ENCODE data around the gene MRGPRD. TPM values are rescaled to one million over a fixed set of nuclear protein-coding genes. Genes with fewer than 3 reads are reported as not detected.

Gene MRGPRD
- total RNA-seq, 5 donors from 2014 or later (not counting 1 experiment from before 2014, with no cell fraction given): not detected

DNA sequence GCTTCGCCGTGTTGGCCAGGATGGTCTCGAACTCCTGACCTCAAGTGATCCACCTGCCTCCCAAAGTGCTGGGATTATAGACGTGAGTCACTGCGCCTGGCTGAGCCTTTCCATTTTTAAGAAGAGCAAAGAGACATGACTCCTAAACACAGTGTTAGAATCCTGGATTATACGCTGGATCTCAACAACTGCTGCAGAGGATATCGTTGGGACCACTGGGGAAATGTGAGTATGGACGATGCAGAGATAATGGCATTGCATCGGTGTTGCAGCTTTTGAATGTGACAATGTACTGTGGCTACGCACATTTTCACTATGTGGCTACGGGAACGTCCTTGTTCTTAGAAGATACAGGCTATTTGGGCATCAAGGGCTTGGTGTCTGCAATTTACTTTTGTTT lies 26.0 kb upstream of the MRGPRD start:
- H3K27ac Mint-ChIP-seq: no peak overlapping the region
- no peaks in the 10 kb centered on the region for H3K9me3 ChIP-seq
- H3K4me1 Mint-ChIP-seq: peaks cover 5 to 7% (median 5%) of the 10 kb centered on the region in 3 donors
- DNase-seq (peak in 1 of 35 experiments; percentile 10), ATAC-seq (replicated peaks in 1 of 4) (no peak)
- ChIA-PET POLR2A (no interaction called here), CTCF (no interaction called here)
- H3K27ac ChIP-seq (ENCODE audit: low read length): no peak overlapping the region
- no peaks in the 10 kb centered on the region for H3K9me3 Mint-ChIP-seq
- no peaks in the 10 kb centered on the region for H3K36me3 Mint-ChIP-seq
- H3K4me1 ChIP-seq (ENCODE audit: control insufficient read depth in 1 of 2, extremely low read depth in 1 of 2, insufficient read depth in 2 of 2, low read length in 2 of 2): peaks cover 0 to 11% of the 10 kb centered on the region in 2 experiments
- H3K27me3 Mint-ChIP-seq: peaks cover 19 to 31% of the 10 kb centered on the region in 2 donors
- WGBS (ENCODE audit: insufficient coverage): 89% methylated on average over 7 of the region's 12 CpGs
- H3K4me3 ChIP-seq (ENCODE audit: control insufficient read depth in 1 of 2, extremely low read depth in 1 of 2, low read length in 1 of 2): no peak overlapping the region
- H3K27me3 ChIP-seq (replicated peaks in 1 of 2; ENCODE audit: control insufficient read depth in 2 of 2, extremely low read depth in 1 of 2, insufficient read depth in 2 of 2, low read length in 1 of 2): peaks cover 0 to 75% of the 10 kb centered on the region in 2 experiments
- no peaks in the 10 kb centered on the region for H3K36me3 ChIP-seq (ENCODE audit: control insufficient read depth in 2 of 2, extremely low read depth in 1 of 2, insufficient read depth in 1 of 2, low read length in 1 of 2)
- H3K4me3 Mint-ChIP-seq: no peak overlapping the region

DNA sequence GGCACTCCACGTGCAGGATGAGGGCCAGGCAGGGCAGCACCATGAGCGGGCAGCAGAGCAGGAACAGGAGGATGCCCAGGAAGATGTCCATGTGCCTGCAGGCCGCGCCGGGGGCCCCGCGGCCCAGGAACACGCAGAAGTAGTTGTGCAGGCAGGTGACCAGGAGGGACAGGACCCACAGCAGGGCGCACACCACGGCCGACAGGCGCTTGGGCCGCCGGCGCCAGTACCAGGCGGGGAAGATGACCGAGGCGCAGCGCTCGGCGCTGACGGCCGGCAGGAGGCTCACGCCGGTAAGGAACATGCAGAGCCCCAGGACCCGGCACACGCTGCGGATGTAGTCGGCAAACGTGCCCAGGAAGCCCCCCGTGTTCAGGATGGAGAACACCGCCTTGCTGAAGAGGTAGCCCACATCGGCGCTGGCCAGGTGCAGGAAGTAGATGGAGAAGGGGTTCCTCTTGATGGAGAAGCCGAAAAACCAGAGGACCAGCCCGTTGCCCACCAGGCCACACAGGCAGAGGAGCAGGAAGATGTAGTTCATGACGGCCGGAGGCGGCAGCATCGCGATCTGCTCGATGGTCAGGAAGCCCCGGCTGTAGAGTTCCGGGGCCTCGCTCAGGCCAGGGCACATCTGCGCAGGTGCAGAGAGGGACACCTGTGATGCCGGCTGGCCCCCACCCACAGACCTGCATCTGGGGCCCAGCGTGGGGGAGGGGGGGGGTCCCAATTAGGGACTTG lies 25.0 kb upstream of the MRGPRD start:
- no peak overlapping the region for H3K27ac Mint-ChIP-seq

DNA sequence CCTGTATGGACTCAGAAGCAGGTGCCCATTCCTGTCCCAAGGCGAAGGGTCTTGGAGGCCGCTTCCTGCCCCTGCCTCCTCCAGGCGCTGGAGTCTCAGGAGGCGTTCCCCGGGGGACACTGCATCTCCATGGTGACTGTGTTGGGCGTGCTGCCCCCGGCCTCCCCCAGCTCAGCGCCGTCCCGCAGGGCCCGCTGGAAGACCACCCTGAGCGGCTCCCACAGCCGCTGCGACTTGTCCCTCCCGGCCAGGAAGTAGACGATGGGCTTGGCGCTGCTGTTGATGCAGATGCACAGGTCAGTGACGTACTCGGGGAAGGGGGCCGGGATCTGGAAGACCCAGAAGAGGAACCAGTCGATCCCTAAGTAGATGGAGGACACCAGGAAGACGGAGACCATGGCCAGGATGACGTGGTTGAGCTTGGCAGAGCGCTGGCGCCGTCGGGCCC lies 24.4 kb upstream of the MRGPRD start:
- DNase-seq: no peak
- Histone ChIP-seq H3K27me3 (replicated peaks in 1 of 2; ENCODE audit: control insufficient read depth in 2 of 2, extremely low read depth in 1 of 2, insufficient read depth in 2 of 2, low read length in 1 of 2) (peaks cover 0 to 65% of the 10 kb centered on the region in 2 experiments), H3K27ac (ENCODE audit: low read length) (no peak overlapping the region), H3K36me3 (ENCODE audit: control insufficient read depth in 2 of 2, extremely low read depth in 1 of 2, insufficient read depth in 1 of 2, low read length in 1 of 2) (no peaks in the 10 kb centered on the region), H3K4me3 (ENCODE audit: control insufficient read depth in 1 of 2, extremely low read depth in 1 of 2, low read length in 1 of 2) (no peak overlapping the region), H3K4me1 (ENCODE audit: control insufficient read depth in 1 of 2, extremely low read depth in 1 of 2, insufficient read depth in 2 of 2, low read length in 2 of 2) (no peaks in the 10 kb centered on the region), H3K9me3 (no peaks in the 10 kb centered on the region)
- ChIA-PET POLR2A (no interaction called here), CTCF (no interaction called here)
- Mint-ChIP-seq H3K4me1 (no peaks in the 10 kb centered on the region), H3K36me3 (no peaks in the 10 kb centered on the region), H3K27me3 (peaks cover 14 to 21% of the 10 kb centered on the region in 2 donors), H3K9me3 (no peaks in the 10 kb centered on the region), H3K4me3 (no peak overlapping the region), H3K27ac (no peak overlapping the region)
- no peak for ATAC-seq (replicated peaks in 1 of 4)
- WGBS (ENCODE audit: insufficient coverage): 85% methylated on average over 27 of the region's 27 CpGs

More for the DNA sequence above, 25.0 kb upstream of the MRGPRD start:
- H3K27ac ChIP-seq (ENCODE audit: low read length): no peak overlapping the region
- Mint-ChIP-seq H3K4me3 (no peak overlapping the region), H3K4me1 (peaks cover 0 to 2% (median 0%) of the 10 kb centered on the region in 3 donors), H3K9me3 (no peaks in the 10 kb centered on the region), H3K27me3 (peaks cover 14 to 24% of the 10 kb centered on the region in 2 donors), H3K36me3 (no peaks in the 10 kb centered on the region)
- peaks cover 0 to 4% of the 10 kb centered on the region in 2 experiments for H3K4me1 ChIP-seq (ENCODE audit: control insufficient read depth in 1 of 2, extremely low read depth in 1 of 2, insufficient read depth in 2 of 2, low read length in 2 of 2)
- DNase-seq (peak in 1 of 35 experiments; percentile 21), ATAC-seq (replicated peaks in 1 of 4) (no peak)
- WGBS (ENCODE audit: insufficient coverage): 76% methylated on average over 43 of the region's 48 CpGs
- no peaks in the 10 kb centered on the region for H3K9me3 ChIP-seq
- POLR2A ChIA-PET: no interaction called here
- H3K36me3 ChIP-seq (ENCODE audit: control insufficient read depth in 2 of 2, extremely low read depth in 1 of 2, insufficient read depth in 1 of 2, low read length in 1 of 2): no peaks in the 10 kb centered on the region
- peaks cover 0 to 71% of the 10 kb centered on the region in 2 experiments for H3K27me3 ChIP-seq (replicated peaks in 1 of 2; ENCODE audit: control insufficient read depth in 2 of 2, extremely low read depth in 1 of 2, insufficient read depth in 2 of 2, low read length in 1 of 2)
- CTCF ChIA-PET: no interaction called here
- H3K4me3 ChIP-seq (ENCODE audit: control insufficient read depth in 1 of 2, extremely low read depth in 1 of 2, low read length in 1 of 2): no peak overlapping the region

DNA sequence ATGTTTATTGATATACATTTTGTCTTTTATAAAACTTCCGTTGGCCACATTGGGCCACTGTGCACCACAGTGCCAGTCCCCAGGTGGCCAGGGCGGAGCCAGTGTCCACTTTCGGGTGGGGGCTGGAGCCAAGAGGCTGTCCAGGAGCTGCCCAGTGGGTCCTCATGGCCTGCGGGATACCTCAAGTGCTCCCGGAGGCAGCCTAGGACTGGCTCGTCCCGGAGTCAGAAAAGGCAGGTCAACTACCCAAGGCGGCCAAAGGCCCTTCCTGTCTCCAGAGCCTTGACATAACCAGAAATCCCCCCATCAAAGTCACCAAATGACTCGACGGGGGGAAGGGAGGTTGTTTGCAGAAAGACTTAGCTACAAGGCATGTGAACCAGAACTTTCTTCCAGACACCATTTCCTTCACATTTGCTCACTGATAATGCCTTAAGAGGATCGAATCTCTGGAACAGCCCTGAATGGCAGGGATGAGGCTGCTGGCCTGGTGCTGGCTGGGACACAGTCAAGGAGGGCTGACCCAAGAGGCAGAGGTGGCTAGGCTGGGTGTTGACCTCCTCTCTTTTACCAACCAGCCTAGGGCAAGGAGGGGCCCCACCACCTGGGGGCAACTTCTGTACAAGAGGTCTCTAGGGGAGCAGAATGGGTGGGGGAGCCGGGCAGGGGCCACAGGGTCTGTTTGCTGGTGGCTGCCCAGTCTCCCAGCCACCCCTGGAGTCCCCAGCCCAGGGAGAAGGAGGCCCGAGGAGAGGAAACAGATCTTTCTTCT lies 23.8 kb upstream of the MRGPRD start:
- CTCF ChIA-PET: no interaction called here
- no peaks in the 10 kb centered on the region for H3K4me1 Mint-ChIP-seq
- Histone ChIP-seq H3K4me3 (ENCODE audit: control insufficient read depth in 1 of 2, extremely low read depth in 1 of 2, low read length in 1 of 2) (no peak overlapping the region), H3K9me3 (no peaks in the 10 kb centered on the region), H3K27me3 (replicated peaks in 1 of 2; ENCODE audit: control insufficient read depth in 2 of 2, extremely low read depth in 1 of 2, insufficient read depth in 2 of 2, low read length in 1 of 2) (peaks cover 0 to 59% of the 10 kb centered on the region in 2 experiments), H3K36me3 (ENCODE audit: control insufficient read depth in 2 of 2, extremely low read depth in 1 of 2, insufficient read depth in 1 of 2, low read length in 1 of 2) (no peaks in the 10 kb centered on the region), H3K4me1 (ENCODE audit: control insufficient read depth in 1 of 2, extremely low read depth in 1 of 2, insufficient read depth in 2 of 2, low read length in 2 of 2) (no peaks in the 10 kb centered on the region), H3K27ac (ENCODE audit: low read length) (no peak overlapping the region)
- WGBS (ENCODE audit: insufficient coverage): 81% methylated on average over 8 of the region's 13 CpGs
- no peak for DNase-seq
- no peak for ATAC-seq (replicated peaks in 1 of 4)
- H3K4me3 Mint-ChIP-seq: no peak overlapping the region
- POLR2A ChIA-PET: no interaction called here
- no peak overlapping the region for H3K27ac Mint-ChIP-seq
- H3K9me3 Mint-ChIP-seq: no peaks in the 10 kb centered on the region
- H3K36me3 Mint-ChIP-seq: no peaks in the 10 kb centered on the region
- peaks cover 9 to 15% of the 10 kb centered on the region in 2 donors for H3K27me3 Mint-ChIP-seq

DNA sequence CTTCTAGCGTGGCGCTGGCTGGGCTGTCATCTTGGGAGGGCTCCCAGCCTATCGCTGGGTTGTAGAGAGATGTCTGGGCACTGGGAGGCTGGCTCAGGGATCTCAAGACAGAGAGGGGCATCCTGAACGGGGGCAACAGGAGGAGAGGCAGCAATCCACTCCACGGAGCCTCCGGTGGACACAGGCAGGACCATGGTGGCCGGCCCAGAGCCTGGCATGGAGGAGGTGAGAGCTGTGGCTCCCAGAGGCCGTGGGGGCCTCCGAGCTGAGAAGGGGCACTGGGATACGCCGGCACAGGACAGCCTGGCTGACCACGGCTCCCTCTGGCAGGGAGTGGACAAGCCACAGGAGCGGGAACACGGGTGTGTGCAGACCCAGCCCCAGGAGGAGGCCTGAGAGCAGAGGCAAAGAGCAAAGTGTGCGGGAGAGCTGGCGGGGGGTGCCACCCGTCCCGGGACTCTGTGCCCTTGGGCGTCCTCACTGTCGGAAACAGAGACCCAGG lies 23.1 kb upstream of the MRGPRD start:
- Histone ChIP-seq H3K9me3 (no peaks in the 10 kb centered on the region), H3K4me1 (ENCODE audit: control insufficient read depth in 1 of 2, extremely low read depth in 1 of 2, insufficient read depth in 2 of 2, low read length in 2 of 2) (no peaks in the 10 kb centered on the region), H3K27ac (ENCODE audit: low read length) (no peak overlapping the region), H3K36me3 (ENCODE audit: control insufficient read depth in 2 of 2, extremely low read depth in 1 of 2, insufficient read depth in 1 of 2, low read length in 1 of 2) (no peaks in the 10 kb centered on the region), H3K27me3 (replicated peaks in 1 of 2; ENCODE audit: control insufficient read depth in 2 of 2, extremely low read depth in 1 of 2, insufficient read depth in 2 of 2, low read length in 1 of 2) (peaks cover 0 to 54% of the 10 kb centered on the region in 2 experiments), H3K4me3 (ENCODE audit: control insufficient read depth in 1 of 2, extremely low read depth in 1 of 2, low read length in 1 of 2) (no peak overlapping the region)
- 84% methylated on average over 16 of the region's 20 CpGs for WGBS (ENCODE audit: insufficient coverage)
- CTCF ChIA-PET: no interaction called here
- POLR2A ChIA-PET: no interaction called here
- no peak overlapping the region for H3K27ac Mint-ChIP-seq
- ATAC-seq (replicated peaks in 1 of 4) (no peak), DNase-seq (no peak)
- peaks cover 0 to 2% (median 0%) of the 10 kb centered on the region in 3 donors for H3K4me1 Mint-ChIP-seq
- no peaks in the 10 kb centered on the region for H3K36me3 Mint-ChIP-seq
- peaks cover 5 to 9% of the 10 kb centered on the region in 2 donors for H3K27me3 Mint-ChIP-seq
- no peaks in the 10 kb centered on the region for H3K9me3 Mint-ChIP-seq
- no peak overlapping the region for H3K4me3 Mint-ChIP-seq

DNA sequence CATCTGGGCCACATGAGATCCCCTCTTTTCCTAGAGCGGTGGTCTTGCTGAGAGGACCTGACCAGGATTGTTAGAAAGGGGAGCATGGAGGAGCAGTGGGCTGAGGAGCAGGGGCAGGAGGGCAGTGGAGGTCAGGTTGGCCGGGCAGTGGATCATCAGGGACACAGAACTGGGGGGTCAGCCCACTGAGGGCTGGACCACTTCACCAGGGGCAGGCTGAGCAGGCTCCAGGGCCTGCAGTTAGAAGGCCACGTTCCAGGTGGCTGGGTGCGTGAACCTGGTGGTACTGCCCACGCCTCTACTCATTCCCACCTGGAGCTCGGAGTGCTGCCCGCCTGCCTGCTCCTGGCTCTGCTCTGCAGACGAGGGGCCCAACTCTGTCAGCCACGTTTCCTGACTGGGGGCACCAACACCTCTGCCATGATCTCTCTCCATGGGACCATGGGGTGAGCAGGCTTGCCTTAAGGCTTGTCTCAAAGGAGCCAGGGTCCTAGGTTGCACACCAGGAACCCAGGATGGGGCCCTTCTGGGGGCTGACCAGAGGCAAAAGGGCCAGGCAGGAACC lies 22.6 kb upstream of the MRGPRD start:
- no peaks in the 10 kb centered on the region for H3K36me3 ChIP-seq (ENCODE audit: control insufficient read depth in 2 of 2, extremely low read depth in 1 of 2, insufficient read depth in 1 of 2, low read length in 1 of 2)
- POLR2A ChIA-PET: no interaction called here
- H3K27ac ChIP-seq (ENCODE audit: low read length): no peak overlapping the region
- Mint-ChIP-seq H3K4me1 (peaks cover 0 to 4% (median 0%) of the 10 kb centered on the region in 3 donors), H3K36me3 (no peaks in the 10 kb centered on the region), H3K27ac (no peak overlapping the region), H3K27me3 (peaks cover 5 to 9% of the 10 kb centered on the region in 2 donors), H3K4me3 (no peak overlapping the region), H3K9me3 (no peaks in the 10 kb centered on the region)
- H3K27me3 ChIP-seq (replicated peaks in 1 of 2; ENCODE audit: control insufficient read depth in 2 of 2, extremely low read depth in 1 of 2, insufficient read depth in 2 of 2, low read length in 1 of 2): peaks cover 0 to 51% of the 10 kb centered on the region in 2 experiments
- 72% methylated on average over 8 of the region's 9 CpGs for WGBS (ENCODE audit: insufficient coverage)
- no peaks in the 10 kb centered on the region for H3K9me3 ChIP-seq
- ATAC-seq (replicated peaks in 1 of 4): no peak
- no peaks in the 10 kb centered on the region for H3K4me1 ChIP-seq (ENCODE audit: control insufficient read depth in 1 of 2, extremely low read depth in 1 of 2, insufficient read depth in 2 of 2, low read length in 2 of 2)
- DNase-seq: no peak
- no peak overlapping the region for H3K4me3 ChIP-seq (ENCODE audit: control insufficient read depth in 1 of 2, extremely low read depth in 1 of 2, low read length in 1 of 2)
- CTCF ChIA-PET: no interaction called here
